Thoracic aorta (tissue), 2 donors: Measurements from ENCODE around the gene LIF. TPM values are rescaled to one million over a fixed set of nuclear protein-coding genes. Genes with fewer than 3 reads are reported as not detected.

Experiments used
- ATAC-seq: fragments of 150-250 bp; one replicate; pipeline ENCODE4 v1.8.0; 2017; ENCODE audit warnings: low read depth; ENCODE audit not compliant: insufficient number of reproducible peaks, low FRiP score
- DNase-seq: peaks from one replicate; pipeline ENCODE4 v3.0.0-alpha.2; 2020; ENCODE audit warnings: low spot score
- H3K27ac ChIP-seq, 2 donors: fragments of 200-600 bp; sonication (generic); 1 replicate in 1 of 2; 2 replicates in 1 of 2; pipeline ENCODE4 v1.5.1; 2016; ENCODE audit warnings: mild to moderate bottlenecking in 2 of 2, moderate library complexity in 2 of 2
- H3K27me3 ChIP-seq: fragments of 200-600 bp; sonication (generic); replicated peaks from 2 replicates; pipeline ENCODE4 v1.6.0; 2016; ENCODE audit warnings: mild to moderate bottlenecking; ENCODE audit not compliant: insufficient read depth
- H3K36me3 ChIP-seq: fragments of 200-600 bp; sonication (generic); one replicate; pipeline ENCODE4 v1.5.1; 2016
- H3K4me1 ChIP-seq, 2 donors: fragments of 200-600 bp; sonication (generic); 1 replicate in 1 of 2; 2 replicates in 1 of 2; pipeline versions ENCODE4 v1.5.1 to v1.6.0; 2016; ENCODE audit warnings: low read depth in 2 of 2, mild to moderate bottlenecking in 1 of 2; ENCODE audit not compliant: control insufficient read depth in 1 of 2
- H3K4me3 ChIP-seq: fragments of 200-600 bp; sonication (generic); 2 replicates; pipeline ENCODE4 v1.5.1; 2016; ENCODE audit warnings: mild to moderate bottlenecking
- H3K9me3 ChIP-seq: fragments of 200-600 bp; sonication (generic); 2 replicates; pipeline ENCODE4 v1.5.1; 2016
- CTCF ChIP-seq: fragments of 200-600 bp; sonication (generic); IDR thresholded peaks from one replicate; pipeline ENCODE4 v1.5.1; 2019; ENCODE audit warnings: antibody characterized with exemption
- total RNA-seq, 2 donors: library from RNA; depleted of rRNA; stranded (reverse); fragments of >200 nt; gene quantifications; one replicate each; pipeline versions ENCODE4 v1.1.0 to v1.2.3, GENCODE V29; 2016

The LIF gene
- total RNA-seq, 2 donors from 2014 or later = 1.4 to 11.3 TPM

GRCh38 chr22:30260276-30260675 is 13.7 kb upstream of the LIF start:
- TF ChIP-seq CTCF = no peak
- H3K4me1 ChIP-seq = peaks cover 2 to 7% of the 10 kb centered on the region in 2 donors
- no peak for ATAC-seq
- no peaks in the 10 kb centered on the region for H3K9me3 ChIP-seq
- no peaks in the 10 kb centered on the region for H3K36me3 ChIP-seq
- no peak for DNase-seq
- H3K4me3 ChIP-seq = no peak overlapping the region
- no peak overlapping the region for H3K27ac ChIP-seq
- H3K27me3 ChIP-seq = no peaks in the 10 kb centered on the region

GRCh38 chr22:30254314-30254713 is 7.8 kb upstream of the LIF start:
- H3K27me3 ChIP-seq = no peaks in the 10 kb centered on the region
- H3K4me3 ChIP-seq = no peak overlapping the region
- no peak for ATAC-seq
- no peak for TF ChIP-seq CTCF
- no peaks in the 10 kb centered on the region for H3K9me3 ChIP-seq
- no peak overlapping the region for H3K27ac ChIP-seq
- peaks cover 2 to 22% of the 10 kb centered on the region in 2 donors for H3K4me1 ChIP-seq
- H3K36me3 ChIP-seq = no peaks in the 10 kb centered on the region
- DNase-seq = no peak

- Histone ChIP-seq H3K27ac (no peak overlapping the region), H3K36me3 (no peaks in the 10 kb centered on the region), H3K9me3 (no peaks in the 10 kb centered on the region), H3K27me3 (no peaks in the 10 kb centered on the region), H3K4me1 (peaks cover 2 to 22% of the 10 kb centered on the region in 2 donors), H3K4me3 (peak overlapping the region; percentile 41)
- DNase-seq (no peak), ATAC-seq (no peak)
- TF ChIP-seq CTCF = no peak
Observed at GRCh38 chr22:30253205-30253852, 6.8 kb upstream of the LIF start.

- Histone ChIP-seq H3K27me3 (no peaks in the 10 kb centered on the region), H3K4me1 (peaks cover 2 to 22% of the 10 kb centered on the region in 2 donors), H3K9me3 (no peaks in the 10 kb centered on the region), H3K4me3 (peak overlapping the region; percentile 41), H3K27ac (no peak overlapping the region), H3K36me3 (no peaks in the 10 kb centered on the region)
- ATAC-seq = no peak
- DNase-seq = no peak
- TF ChIP-seq CTCF = no peak
Observed at GRCh38 chr22:30252411-30253204, 6.0 kb upstream of the LIF start.

- peaks cover 5 to 26% of the 10 kb centered on the region in 2 donors for H3K4me1 ChIP-seq
- TF ChIP-seq CTCF = no peak
- H3K27ac ChIP-seq = no peak overlapping the region
- no peaks in the 10 kb centered on the region for H3K9me3 ChIP-seq
- H3K27me3 ChIP-seq = no peaks in the 10 kb centered on the region
- ATAC-seq (no peak), DNase-seq (no peak)
- no peaks in the 10 kb centered on the region for H3K36me3 ChIP-seq
- H3K4me3 ChIP-seq = no peak overlapping the region
Observed at GRCh38 chr22:30251711-30252110, 5.2 kb upstream of the LIF start.
